GM23338 (cell line): ENCODE results near the gene ZNF236. TPM values are rescaled to one million over a fixed set of nuclear protein-coding genes. Genes with fewer than 3 reads are reported as not detected.

Experiments
- ATAC-seq: fragments of 200-7000 bp; cut with Tn5 transposase; 3 replicates; pipeline ENCODE4 v1.9.1; 2020
- DNase-seq: peaks from one replicate; pipeline ENCODE4 v3.0.0-alpha.2; 2015; ENCODE audit warnings: low spot score
- H2AFZ ChIP-seq: fragments of 200-600 bp; sonication (generic); 2 replicates; pipeline ENCODE4 v1.8.0; 2016; ENCODE audit warnings: antibody characterized with exemption, mild to moderate bottlenecking, moderate library complexity
- H3F3A ChIP-seq: fragments of 200-600 bp; sonication (generic); replicated peaks from 2 replicates; pipeline ENCODE4 v1.8.0; 2017; ENCODE audit warnings: antibody characterized with exemption, mixed run types, low read depth
- H3K27ac ChIP-seq: fragments of 200-600 bp; sonication (generic); 2 replicates; pipeline ENCODE4 v1.6.1; 2016; ENCODE audit warnings: low read depth
- H3K27me3 ChIP-seq: fragments of 200-600 bp; sonication (generic); 2 replicates; pipeline ENCODE4 v1.8.0; 2016; ENCODE audit warnings: mild to moderate bottlenecking, mixed run types, moderate library complexity; ENCODE audit not compliant: insufficient read depth
- H3K36me3 ChIP-seq: fragments of 200-600 bp; sonication (generic); 2 replicates; pipeline ENCODE4 v1.8.0; 2016; ENCODE audit warnings: mild to moderate bottlenecking; ENCODE audit not compliant: insufficient read depth
- H3K4me1 ChIP-seq: fragments of 200-600 bp; sonication (generic); 2 replicates; pipeline ENCODE4 v1.8.0; 2016; ENCODE audit warnings: mild to moderate bottlenecking, moderate library complexity; ENCODE audit not compliant: insufficient read depth
- H3K4me2 ChIP-seq: fragments of 200-600 bp; sonication (generic); 2 replicates; pipeline ENCODE4 v1.7.1; 2017; ENCODE audit warnings: mixed run types
- H3K4me3 ChIP-seq: fragments of 200-600 bp; sonication (generic); 2 replicates; pipeline ENCODE4 v1.6.1; 2016; ENCODE audit warnings: mixed run types
- H3K79me2 ChIP-seq: fragments of 200-600 bp; sonication (generic); replicated peaks from 2 replicates; pipeline ENCODE4 v1.8.0; 2017; ENCODE audit warnings: mild to moderate bottlenecking; ENCODE audit not compliant: insufficient read depth
- H3K9me2 ChIP-seq: fragments of 200-600 bp; sonication (generic); 2 replicates; pipeline ENCODE4 v1.8.0; 2017; ENCODE audit not compliant: insufficient read depth
- H4K20me1 ChIP-seq: fragments of 200-600 bp; sonication (generic); replicated peaks from 2 replicates; pipeline ENCODE4 v1.8.0; 2017; ENCODE audit warnings: mild to moderate bottlenecking; ENCODE audit not compliant: insufficient read depth
- H3K27ac Mint-ChIP-seq: 2 replicates; pipeline ENCODE4 v1.8.0; 2020; ENCODE audit warnings: inconsistent platforms, mild to moderate bottlenecking, moderate library complexity, mixed read lengths
- H3K27me3 Mint-ChIP-seq: 3 replicates; pipeline ENCODE4 v1.8.0; 2022; ENCODE audit warnings: low read depth, mild to moderate bottlenecking, moderate library complexity, mixed read lengths, inconsistent platforms; ENCODE audit not compliant: insufficient read depth, poor library complexity
- H3K36me3 Mint-ChIP-seq: 3 replicates; pipeline ENCODE4 v1.8.0; 2021; ENCODE audit warnings: low read depth, mild to moderate bottlenecking, inconsistent platforms, moderate library complexity, mixed read lengths
- H3K4me1 Mint-ChIP-seq: 3 replicates; pipeline ENCODE4 v1.8.0; 2020; ENCODE audit warnings: mild to moderate bottlenecking, inconsistent platforms, mixed read lengths
- H3K4me3 Mint-ChIP-seq: 3 replicates; pipeline ENCODE4 v1.8.0; 2021; ENCODE audit warnings: moderate library complexity, mild to moderate bottlenecking, inconsistent platforms, mixed read lengths
- H3K9me3 Mint-ChIP-seq: 3 replicates; pipeline ENCODE4 v1.8.0; 2020; ENCODE audit warnings: moderate library complexity, mild to moderate bottlenecking, inconsistent platforms, mixed read lengths
- CREB1 ChIP-seq: fragments of 250-450 bp; sonication (Bioruptor Pico); IDR thresholded peaks from 2 replicates; pipeline ENCODE4 v1.5.0; 2020; ENCODE audit warnings: low read depth, mild to moderate bottlenecking, moderate library complexity
- CTCF ChIP-seq, 2 experiments: fragments of 200-600 bp in 1 of 2; sonication (generic) in 1 of 2; conservative IDR thresholded peaks; 2 replicates each; pipeline versions ENCODE4 v1.5.1 to v1.6.1; 2016 to 2017; ENCODE audit warnings: antibody characterized with exemption in 2 of 2, low read depth in 2 of 2, mild to moderate bottlenecking in 2 of 2, moderate library complexity in 1 of 2
- ETS1 ChIP-seq: IDR thresholded peaks from 2 replicates; pipeline ENCODE4 v1.6.1; 2016; ENCODE audit warnings: antibody characterized with exemption
- EZH2 ChIP-seq: fragments of 200-600 bp; sonication (generic); IDR thresholded peaks from one replicate; pipeline ENCODE4 v1.8.0; 2017; ENCODE audit warnings: antibody characterized with exemption, mild to moderate bottlenecking, low read depth; ENCODE audit not compliant: unreplicated experiment
- EZH2phosphoT487 ChIP-seq: fragments of 200-600 bp; sonication (generic); IDR thresholded peaks from one replicate; pipeline ENCODE4 v1.8.1; 2018; ENCODE audit warnings: antibody characterized with exemption; ENCODE audit not compliant: unreplicated experiment
- JUNB ChIP-seq: IDR thresholded peaks from one replicate; pipeline ENCODE4 v1.6.1; 2016; ENCODE audit warnings: antibody characterized with exemption; ENCODE audit not compliant: unreplicated experiment
- NANOG ChIP-seq: IDR thresholded peaks from 2 replicates; pipeline ENCODE4 v1.6.1; 2016; ENCODE audit warnings: antibody characterized with exemption, borderline replicate concordance
- REST ChIP-seq: IDR thresholded peaks from one replicate; pipeline ENCODE4 v1.6.1; 2018; ENCODE audit warnings: antibody characterized with exemption; ENCODE audit not compliant: unreplicated experiment
- STAT1 ChIP-seq: IDR thresholded peaks from one replicate; pipeline ENCODE4 v1.6.1; 2016; ENCODE audit warnings: antibody characterized with exemption; ENCODE audit not compliant: unreplicated experiment
- ZNF114 ChIP-seq: fragments of 250-450 bp; sonication (Bioruptor Pico); IDR thresholded peaks from 2 replicates; pipeline ENCODE4 v1.5.0; 2020; ENCODE audit warnings: mild to moderate bottlenecking, moderate library complexity
- ZNF331 ChIP-seq: fragments of 250-450 bp; sonication (Bioruptor Pico); IDR thresholded peaks from 2 replicates; pipeline ENCODE4 v1.5.0; 2020; ENCODE audit warnings: low read depth, mild to moderate bottlenecking, moderate library complexity
- polyA plus RNA-seq: library from polyadenylated mRNA; unstranded; fragments of >200 nt; fragmentation: Nextera tagmentation; extraction: Ambion mirVana; gene quantifications from 2 replicates; pipeline ENCODE4 v1.2.1, GENCODE V29; 2016
- total RNA-seq: library from RNA; depleted of rRNA; stranded (reverse); fragments of >200 nt; shearing (Covaris generic); gene quantifications from 2 replicates; pipeline ENCODE4 v1.2.3, GENCODE V29; 2014

The ZNF236 gene
- total and polyA plus RNA-seq, 2 experiments from 2014 or later, result 8.9 to 16.3 TPM

- TF ChIP-seq ETS1, result no peak
- TF ChIP-seq REST, result no peak
- TF ChIP-seq CTCF (conservative IDR thresholded peaks at IDR 0.05; ENCODE audit: low read depth in 2 of 2), result no peak
- no peak for TF ChIP-seq EZH2
- TF ChIP-seq NANOG, result no peak
- no peak for TF ChIP-seq EZH2phosphoT487
- no peak for TF ChIP-seq JUNB
- TF ChIP-seq CREB1 (CRISPR knock-in tag), result no peak
- TF ChIP-seq ZNF331 (CRISPR knock-in tag), result no peak
- TF ChIP-seq ZNF114 (CRISPR knock-in tag), result no peak
- no peak for TF ChIP-seq STAT1
Observed at GRCh38 chr18:76980663-76981395, 158.5 kb downstream of the ZNF236 start (continued).

GRCh38 chr18:76981396-76981968 lies 159.1 kb downstream of the ZNF236 start:
- Mint-ChIP-seq H3K4me3 (no peak overlapping the region), H3K27me3 (peaks cover 13% of the 10 kb centered on the region), H3K27ac (no peak overlapping the region), H3K4me1 (peaks cover 36% of the 10 kb centered on the region), H3K9me3 (no peaks in the 10 kb centered on the region), H3K36me3 (no peaks in the 10 kb centered on the region)
- no peak overlapping the region for H2AFZ ChIP-seq
- H3K4me3 ChIP-seq, result no peak overlapping the region
- no peak overlapping the region for H3K4me2 ChIP-seq
- ATAC-seq (peak; percentile 31), DNase-seq (no peak)
- no peaks in the 10 kb centered on the region for H3K9me2 ChIP-seq
- H3K4me1 ChIP-seq, result peaks cover 22% of the 10 kb centered on the region
- no peaks in the 10 kb centered on the region for H3K27me3 ChIP-seq
- H3K79me2 ChIP-seq, result no peaks in the 10 kb centered on the region
- H3K27ac ChIP-seq, result no peak overlapping the region
- H3K36me3 ChIP-seq, result no peaks in the 10 kb centered on the region
- H4K20me1 ChIP-seq, result no peaks in the 10 kb centered on the region
- H3F3A ChIP-seq, result no peaks in the 10 kb centered on the region
- TF ChIP-seq ZNF114 (CRISPR knock-in tag), result no peak
- no peak for TF ChIP-seq NANOG
- TF ChIP-seq CTCF (conservative IDR thresholded peaks at IDR 0.05; ENCODE audit: low read depth in 2 of 2), result no peak
- TF ChIP-seq STAT1, result no peak
- no peak for TF ChIP-seq ZNF331 (CRISPR knock-in tag)
- no peak for TF ChIP-seq ETS1
- TF ChIP-seq CREB1 (CRISPR knock-in tag), result no peak
